Lower leg skin (tissue), 4 donors: ENCODE measurements around the gene UHRF1. TPM values are rescaled to one million over a fixed set of nuclear protein-coding genes. Genes with fewer than 3 reads are reported as not detected.

ENCODE experiments used
- DNase-seq, 2 donors: peaks; one replicate each; pipeline ENCODE4 v3.0.0-alpha.2; 2019; ENCODE audit warnings: low spot score in 2 of 2
- H3K4me3 ChIP-seq: fragments of 200-600 bp; sonication (generic); 2 replicates; pipeline ENCODE4 v1.5.1; 2017; ENCODE audit warnings: mild to moderate bottlenecking, low read depth; ENCODE audit not compliant: poor library complexity, severe bottlenecking
- POLR2A ChIP-seq, 2 donors: fragments of 450-650 bp; IDR thresholded peaks; one replicate each; pipeline ENCODE4 v1.6.1; 2016 to 2017; ENCODE audit warnings: antibody characterized with exemption in 2 of 2, mild to moderate bottlenecking in 1 of 2, moderate library complexity in 1 of 2
- WGBS, 2 donors: methylation state at CpG; one replicate each; pipeline ENCODE4 v1.1.5; 2018; 5-methylcytosine and 5-hydroxymethylcytosine counted together
- intact Hi-C: fragments of 100-400 bp; cut with DNase I; formaldehyde crosslinking; loops from one replicate; pipeline ENCODE4 v1.15.0; 2023; ENCODE audit warnings: low total_unique reads
- total RNA-seq, 4 donors: library from RNA; depleted of rRNA; stranded (reverse); fragments of >200 nt; gene quantifications; one replicate each; pipeline ENCODE4 v1.1.0, GENCODE V29; 2016
- TF ChIP-seq, protein P1 (sequence below), 3 donors: fragments of 450-650 bp; IDR thresholded peaks; one replicate each; pipeline ENCODE4 v1.5.1; 2016; ENCODE audit warnings: antibody characterized with exemption in 3 of 3, mild to moderate bottlenecking in 3 of 3, moderate library complexity in 2 of 3

Gene UHRF1
- total RNA-seq, 4 donors from 2014 or later = 0.53 to 2.4 (median 1.1) TPM

DNA sequence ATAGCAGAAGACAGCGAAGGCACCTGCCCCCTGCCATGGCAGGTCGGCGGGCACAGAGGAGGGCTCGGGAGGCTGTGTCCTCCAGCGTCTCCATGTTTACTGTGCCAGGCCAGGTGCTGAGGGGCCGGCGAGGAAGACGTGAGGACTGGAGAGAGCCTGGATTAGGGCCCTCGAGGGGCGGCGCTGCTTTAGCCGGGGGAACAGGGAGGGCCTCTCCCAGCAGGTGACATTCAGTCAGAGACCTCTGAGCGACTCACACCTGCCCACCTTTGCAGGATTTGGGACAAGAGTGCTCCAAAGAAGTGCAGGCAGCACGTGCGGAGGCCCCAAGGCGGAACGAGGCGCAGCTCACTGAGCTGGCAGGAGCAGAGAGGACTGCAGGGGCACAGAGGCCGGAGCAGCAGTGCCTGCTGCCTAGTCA is 77.2 kb downstream of the UHRF1 start:
- no peak for DNase-seq
- TF ChIP-seq, protein P1, sequence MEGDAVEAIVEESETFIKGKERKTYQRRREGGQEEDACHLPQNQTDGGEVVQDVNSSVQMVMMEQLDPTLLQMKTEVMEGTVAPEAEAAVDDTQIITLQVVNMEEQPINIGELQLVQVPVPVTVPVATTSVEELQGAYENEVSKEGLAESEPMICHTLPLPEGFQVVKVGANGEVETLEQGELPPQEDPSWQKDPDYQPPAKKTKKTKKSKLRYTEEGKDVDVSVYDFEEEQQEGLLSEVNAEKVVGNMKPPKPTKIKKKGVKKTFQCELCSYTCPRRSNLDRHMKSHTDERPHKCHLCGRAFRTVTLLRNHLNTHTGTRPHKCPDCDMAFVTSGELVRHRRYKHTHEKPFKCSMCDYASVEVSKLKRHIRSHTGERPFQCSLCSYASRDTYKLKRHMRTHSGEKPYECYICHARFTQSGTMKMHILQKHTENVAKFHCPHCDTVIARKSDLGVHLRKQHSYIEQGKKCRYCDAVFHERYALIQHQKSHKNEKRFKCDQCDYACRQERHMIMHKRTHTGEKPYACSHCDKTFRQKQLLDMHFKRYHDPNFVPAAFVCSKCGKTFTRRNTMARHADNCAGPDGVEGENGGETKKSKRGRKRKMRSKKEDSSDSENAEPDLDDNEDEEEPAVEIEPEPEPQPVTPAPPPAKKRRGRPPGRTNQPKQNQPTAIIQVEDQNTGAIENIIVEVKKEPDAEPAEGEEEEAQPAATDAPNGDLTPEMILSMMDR (IDR thresholded peaks at IDR 0.05) = no peak
- no peak for TF ChIP-seq POLR2A (IDR thresholded peaks at IDR 0.05)
- intact Hi-C loops = loop anchor here (5.0 kb wide), 1 partner anchor 36 kb away; no protein-coding TSS in a partner anchor
- no peak overlapping the region for H3K4me3 ChIP-seq
- WGBS, 2 donors = 87% methylated on average over 19 of the region's 19 CpGs

DNA sequence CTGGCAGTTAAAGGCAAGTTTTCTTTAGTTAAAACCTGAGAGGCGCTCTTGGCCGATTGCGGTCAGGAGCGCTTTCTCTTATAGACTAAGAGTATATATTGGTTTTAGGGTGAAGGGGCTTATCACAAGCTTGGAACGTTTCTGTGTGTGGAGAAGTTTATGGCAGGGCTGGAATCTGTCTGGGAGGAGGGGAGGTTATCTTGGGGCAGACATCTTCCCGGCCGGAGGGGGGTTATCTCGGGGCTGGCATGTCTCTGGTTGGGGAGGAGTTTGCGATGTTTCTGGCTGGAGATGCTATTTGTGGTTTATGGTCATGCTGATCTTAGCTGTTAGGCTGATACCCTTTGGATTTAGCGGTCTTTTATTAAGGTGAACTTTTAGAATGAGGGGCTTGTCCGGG is 78.0 kb downstream of the UHRF1 start:
- no peak for TF ChIP-seq POLR2A (IDR thresholded peaks at IDR 0.05)
- TF ChIP-seq, protein P1 (IDR thresholded peaks at IDR 0.05) = no peak
- 66 to 68% methylated on average over 11 of the region's 11 CpGs for WGBS, 2 donors
- DNase-seq = no peak
- intact Hi-C loops = loop anchor here (5.0 kb wide), 1 partner anchor 35 kb away; no protein-coding TSS in a partner anchor
- H3K4me3 ChIP-seq = no peak overlapping the region

GRCh38 chr19:4987692-4988370 is 78.5 kb downstream of the UHRF1 start:
- intact Hi-C loops = loop anchor here (5.0 kb wide), 1 partner anchor 34 kb away; no protein-coding TSS in a partner anchor

DNA sequence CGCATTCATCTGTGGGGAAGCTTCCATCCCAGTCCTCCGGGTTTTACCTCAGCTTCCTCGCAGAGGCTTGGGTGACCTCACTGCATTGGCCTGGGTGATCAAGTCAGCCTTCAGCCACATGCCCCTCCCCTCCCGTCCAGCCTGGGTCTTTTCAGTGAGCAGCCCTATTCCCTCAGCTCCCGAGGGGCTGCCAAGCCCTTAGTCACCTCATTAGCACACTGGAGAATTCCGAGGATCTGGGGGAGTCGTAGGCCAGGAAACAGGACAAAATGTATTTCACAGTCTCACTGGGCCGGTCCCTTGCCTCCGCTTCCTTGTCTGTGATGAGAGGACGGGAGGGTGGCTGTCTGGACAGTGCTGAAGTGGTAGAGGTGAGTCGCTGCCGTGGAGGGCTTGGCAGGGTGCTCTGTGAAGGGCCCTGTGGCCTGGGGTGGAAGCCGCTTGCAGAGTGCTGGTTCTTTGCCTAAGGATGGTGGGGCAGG is 79.5 kb downstream of the UHRF1 start:
- no peak overlapping the region for H3K4me3 ChIP-seq
- intact Hi-C loops = loop anchor here (5.0 kb wide), 1 partner anchor 33 kb away; no protein-coding TSS in a partner anchor
- DNase-seq = peak; percentile 56 to 89
- TF ChIP-seq, protein P1 (IDR thresholded peaks at IDR 0.05) = no peak
- TF ChIP-seq POLR2A (IDR thresholded peaks at IDR 0.05) = no peak
- WGBS, 2 donors = 48 to 65% methylated on average over 11 to 13 of the region's 13 CpGs

More at GRCh38 chr19:4987692-4988370, 78.5 kb downstream of the UHRF1 start:
- DNase-seq = no peak
- TF ChIP-seq, protein P1 (IDR thresholded peaks at IDR 0.05) = no peak
- no peak for TF ChIP-seq POLR2A (IDR thresholded peaks at IDR 0.05)
- WGBS, 2 donors = 82 to 86% methylated on average over 22 to 24 of the region's 24 CpGs
- H3K4me3 ChIP-seq = no peak overlapping the region

DNA sequence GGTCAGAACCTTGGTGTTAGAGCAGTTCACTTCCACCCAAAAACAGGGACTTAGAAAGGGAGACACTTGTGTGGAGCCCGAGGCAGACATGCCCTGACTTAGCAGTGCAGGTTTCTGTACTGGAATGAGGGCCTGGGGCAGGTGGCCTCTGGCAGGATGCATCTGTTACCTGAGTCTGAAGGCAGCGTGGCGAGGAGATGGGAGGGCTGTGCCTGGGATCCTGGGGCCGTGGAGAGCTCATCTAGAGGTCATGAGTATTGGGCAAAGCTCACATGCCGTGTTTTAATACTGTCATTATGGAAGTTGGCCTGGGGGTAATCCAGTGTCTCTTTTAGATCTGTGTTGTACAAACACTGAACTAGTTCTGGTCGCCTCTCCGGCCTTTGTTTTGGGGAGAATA is 81.0 kb downstream of the UHRF1 start:
- DNase-seq = no peak
- WGBS, 2 donors = 64 to 74% methylated on average over 7 of the region's 7 CpGs
- intact Hi-C loops = no loop called here
- no peak for TF ChIP-seq POLR2A (IDR thresholded peaks at IDR 0.05)
- TF ChIP-seq, protein P1 (IDR thresholded peaks at IDR 0.05) = no peak
- no peak overlapping the region for H3K4me3 ChIP-seq
